GM21786 (cell line): Measurements from ENCODE around the gene MYL7.
"Not testable (repeated sequence)": the region's sequence is repeated elsewhere in the genome, so short reads cannot be mapped to it uniquely, and the experiment has no call there.

ENCODE experiments used
- ATAC-seq: cut with Tn5 transposase; IDR thresholded peaks from one replicate; pipeline ENCODE4 v1.9.1; 2021; ENCODE audit not compliant: unreplicated experiment

Gene MYL7

DNA sequence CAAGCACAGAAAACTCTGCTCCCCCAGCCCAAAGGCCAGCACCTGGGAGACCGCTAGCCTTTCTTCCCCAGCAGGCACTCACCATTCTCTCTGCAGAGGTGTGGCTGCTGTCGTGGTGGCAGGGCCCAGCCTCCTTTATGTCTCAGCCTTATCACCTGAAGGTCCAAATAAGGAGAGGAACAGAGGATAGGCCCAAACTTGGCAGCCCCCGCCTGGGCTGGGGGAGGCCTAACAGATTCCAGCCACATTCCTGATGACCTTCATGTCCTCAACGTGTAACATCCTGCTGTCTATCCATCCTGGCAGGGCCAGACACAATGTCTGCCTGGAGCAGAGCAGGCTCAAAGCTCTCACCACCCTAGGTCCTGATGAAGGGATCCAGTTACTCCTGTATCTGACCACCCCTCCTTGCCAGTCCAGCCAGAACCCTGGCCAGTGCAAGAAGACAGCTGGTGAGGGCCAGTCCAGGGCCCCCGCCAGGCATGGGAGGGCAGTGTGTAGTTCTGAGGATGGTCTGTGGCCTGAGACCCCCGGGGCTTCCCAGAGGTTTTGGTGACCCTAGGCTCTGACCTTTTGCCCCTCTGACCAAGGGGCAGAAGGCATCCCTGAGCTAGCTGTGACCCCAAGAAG, at the start of gene MYL7:
TSS of gene MYL7 (minus strand) at position 112 of the 630 bp plus-strand sequence. CDS start at position 85, 27 bp downstream.
- ATAC-seq = no peak

- ATAC-seq = no peak
These were observed 49.1 kb upstream of the MYL7 start for GRCh38 chr7:44189993-44190872.

DNA sequence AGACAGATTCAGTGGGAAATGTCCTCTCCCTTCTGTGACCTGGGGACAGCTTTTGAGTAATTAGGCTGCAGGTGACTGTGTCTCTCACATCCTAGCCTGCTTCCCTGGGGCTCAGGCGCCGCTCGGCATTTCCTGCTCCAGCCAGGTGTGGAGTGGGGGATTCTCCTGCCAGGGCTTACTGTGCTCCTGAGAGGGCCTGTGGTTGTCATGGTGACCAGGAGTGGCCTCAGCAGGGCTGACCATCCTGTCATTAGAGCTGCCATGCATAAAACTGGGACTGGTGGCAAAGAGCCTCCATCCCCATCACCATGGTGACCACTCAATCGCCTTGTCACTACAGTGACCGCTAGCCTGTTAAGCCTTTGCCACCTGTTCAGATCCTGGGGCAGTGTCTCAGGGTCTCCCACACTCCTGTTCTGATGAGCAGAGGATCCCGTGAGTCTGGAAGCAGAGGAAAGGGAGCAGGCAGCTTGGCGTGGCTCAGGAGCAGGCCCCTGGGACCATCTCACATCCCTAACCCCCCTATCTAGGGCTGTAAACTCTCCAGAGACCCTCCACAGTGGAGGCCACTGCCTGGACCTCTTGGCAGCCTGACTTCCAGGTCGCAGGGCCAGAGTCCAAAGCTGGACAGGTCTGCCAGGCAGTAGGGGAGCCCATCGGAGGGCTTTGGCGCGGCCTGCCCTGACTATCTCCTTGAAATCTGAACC, 48.3 kb upstream of the MYL7 start, which contains the start of gene GCK:
TSS of gene GCK (minus strand) at position 154 of the 707 bp plus-strand sequence. CDS start 486 bp downstream, outside the sequence.
- ATAC-seq = no peak

GRCh38 chr7:44188480-44189225, 47.5 kb upstream of the MYL7 start:
- ATAC-seq = no peak

- no peak for ATAC-seq
These were observed 46.7 kb upstream of the MYL7 start for GRCh38 chr7:44187636-44188416.

GRCh38 chr7:44186736-44187135, 45.6 kb upstream of the MYL7 start:
- no peak for ATAC-seq

DNA sequence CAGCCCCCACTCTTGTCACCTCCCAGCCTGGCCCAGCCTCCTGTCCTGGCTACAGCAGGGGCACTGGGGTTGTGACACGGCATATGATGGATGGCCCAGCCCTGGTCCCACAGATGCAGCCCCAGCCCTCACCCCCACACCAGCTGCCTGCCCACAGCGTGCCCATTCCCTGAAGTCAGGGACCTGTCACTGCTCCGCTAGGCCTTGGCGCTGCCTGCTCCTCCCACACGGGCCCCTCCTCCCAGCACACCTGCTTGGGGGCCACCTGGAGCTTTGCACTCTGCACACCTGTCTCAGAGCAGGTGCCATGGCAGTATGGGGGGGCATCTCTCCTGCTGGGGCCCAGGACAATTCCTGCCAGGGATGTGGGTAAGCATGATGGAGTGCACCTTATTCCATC, 44.6 kb upstream of the MYL7 start:
- no peak for ATAC-seq

DNA sequence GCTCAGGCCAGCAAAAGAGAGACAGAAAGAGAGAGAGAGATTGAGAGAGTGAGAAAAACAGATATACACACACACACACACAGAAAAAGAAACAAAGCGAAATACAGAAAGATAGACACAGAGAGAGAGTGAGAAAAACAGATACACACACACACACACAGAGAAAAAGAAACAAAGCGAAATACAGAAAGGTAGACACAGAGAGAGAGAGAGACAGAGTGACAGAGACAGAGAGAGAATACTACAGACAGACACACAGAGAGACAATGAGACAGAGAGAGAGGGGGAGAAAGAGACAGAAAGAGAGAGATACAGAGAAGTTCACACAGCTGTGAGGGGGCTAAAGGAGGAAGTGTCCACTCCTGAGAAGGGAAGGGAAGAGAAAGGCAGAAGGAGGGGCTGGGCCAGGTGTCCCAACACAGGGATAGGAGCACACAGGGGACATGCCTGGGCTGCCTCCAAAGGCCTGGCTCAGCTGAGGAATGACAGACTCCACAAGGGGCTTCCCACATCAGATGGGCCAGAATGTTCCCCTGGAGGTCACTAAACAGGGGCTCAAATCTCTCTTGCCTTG, 43.8 kb upstream of the MYL7 start:
- no peak for ATAC-seq

GRCh38 chr7:44184206-44184872, 43.2 kb upstream of the MYL7 start:
- no peak for ATAC-seq

DNA sequence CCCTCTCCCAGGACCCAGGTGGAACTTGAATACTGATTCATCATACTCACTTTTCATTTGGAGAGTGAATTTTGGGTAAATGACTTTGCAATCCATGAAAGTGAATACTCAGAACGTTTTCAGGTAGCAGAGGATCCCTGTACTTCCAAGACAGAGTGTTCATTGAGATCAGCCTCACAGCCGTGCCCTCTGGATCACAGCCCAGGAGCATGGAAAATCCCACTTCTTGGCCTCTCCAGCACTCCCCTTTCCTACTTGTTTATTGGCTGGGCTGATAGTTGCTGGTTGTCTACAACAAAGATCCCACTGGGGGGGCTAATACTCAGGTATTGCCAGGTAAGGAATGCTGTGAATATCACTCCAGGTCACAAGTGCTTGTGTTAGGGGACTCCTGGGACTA, 42.3 kb upstream of the MYL7 start:
- no peak for ATAC-seq

DNA sequence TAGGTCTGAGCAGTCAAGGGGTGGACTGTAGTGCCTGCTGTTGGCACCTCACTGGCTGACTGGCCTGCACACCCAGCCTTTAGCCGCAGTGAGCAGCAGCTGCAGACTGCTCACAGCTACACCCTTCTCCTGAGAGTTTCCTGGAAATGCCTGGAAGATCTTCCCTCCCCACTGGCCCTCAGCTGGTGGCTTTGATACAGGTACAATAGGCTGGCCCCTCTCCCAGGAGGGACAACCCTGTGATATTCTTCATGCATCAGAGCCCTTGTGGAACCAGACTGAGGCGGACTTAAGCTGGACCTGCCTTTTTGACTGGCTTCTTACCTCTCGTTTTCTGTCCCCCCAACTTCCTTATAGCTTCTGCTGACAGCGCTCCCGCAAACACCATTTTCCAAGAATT, 41.7 kb upstream of the MYL7 start:
- ATAC-seq = no peak

DNA sequence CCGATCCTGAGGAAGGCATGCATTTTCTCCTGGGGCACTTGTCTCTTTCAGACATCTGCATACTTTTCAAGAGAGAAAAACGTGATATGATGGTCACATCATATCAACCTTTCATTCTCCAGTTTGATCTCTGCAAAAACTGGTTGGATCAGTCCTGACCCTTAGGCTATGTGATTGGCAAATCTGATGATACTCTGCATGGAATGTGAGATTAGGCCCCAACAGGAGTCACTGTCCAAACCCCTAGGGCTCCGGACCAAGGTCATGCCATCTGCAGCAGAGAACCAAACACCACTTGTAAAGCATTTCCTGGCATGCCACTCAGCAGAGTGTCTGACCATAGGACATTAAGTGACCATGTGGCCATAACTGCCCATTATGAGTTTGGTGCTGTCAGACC, 39.5 kb upstream of the MYL7 start:
- ATAC-seq = no peak

- no peak for ATAC-seq
These were observed 36.5 kb upstream of the MYL7 start for GRCh38 chr7:44177570-44178131.

DNA sequence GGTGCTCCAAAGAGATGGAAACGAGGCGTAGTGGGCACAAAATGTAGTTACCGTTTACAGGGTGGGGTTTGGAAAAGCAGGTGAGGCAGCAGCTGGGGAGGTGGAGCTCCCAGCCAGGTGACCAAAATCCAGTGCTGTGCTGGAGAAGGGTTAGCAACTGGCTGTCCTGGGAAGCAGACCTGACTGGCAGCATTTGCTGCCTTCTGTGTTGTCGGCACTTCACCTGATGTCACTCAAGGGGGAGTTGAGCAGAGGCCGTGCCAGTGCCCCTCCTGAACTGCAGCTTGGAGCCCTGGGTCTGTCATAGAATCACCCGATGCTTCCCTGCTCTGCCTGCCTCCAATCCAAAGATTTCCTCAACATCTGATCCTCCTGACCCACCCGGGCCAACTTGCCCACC, 35.4 kb upstream of the MYL7 start:
- no peak for ATAC-seq

DNA sequence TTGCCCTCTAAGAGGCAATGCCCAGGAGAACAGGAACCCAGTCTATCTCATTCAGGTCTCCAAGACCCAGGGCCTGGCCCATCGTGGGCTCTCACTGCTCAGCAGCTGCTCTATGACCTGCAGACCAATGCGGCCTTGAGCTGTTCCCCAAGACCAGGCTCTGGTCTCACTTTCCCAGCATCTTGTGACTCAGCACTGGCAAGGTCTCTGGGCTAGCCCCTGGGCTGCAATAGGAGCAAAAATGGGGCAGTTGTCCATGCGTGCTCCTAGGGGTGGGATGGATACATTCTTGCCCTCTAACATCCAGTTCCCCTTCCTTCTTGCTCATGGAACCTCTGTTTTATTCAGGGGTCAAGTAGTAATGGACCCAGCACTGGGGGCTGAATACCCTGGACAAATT, 34.6 kb upstream of the MYL7 start:
- ATAC-seq = no peak

DNA sequence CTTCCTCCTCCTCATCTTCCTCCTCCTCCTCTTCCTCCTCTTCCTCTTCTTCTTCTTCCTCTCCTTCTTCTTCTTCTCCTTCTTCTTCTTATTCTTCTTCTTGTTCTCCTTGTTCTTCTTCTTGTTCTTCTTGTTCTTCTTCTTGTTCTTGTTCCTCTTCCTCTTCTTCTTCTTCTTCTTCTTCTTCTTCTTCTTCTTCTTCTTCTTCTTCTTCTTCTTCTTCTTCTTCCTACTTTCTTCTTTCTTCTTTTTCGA, 33.5 kb upstream of the MYL7 start:
- ATAC-seq = not testable (repeated sequence)

GRCh38 chr7:44173911-44174693, 33.0 kb upstream of the MYL7 start:
- no peak for ATAC-seq

GRCh38 chr7:44172803-44173424, 31.8 kb upstream of the MYL7 start:
- no peak for ATAC-seq
